NCI-H2171 (cell line): Measurements from ENCODE around the gene SDSL.

Source experiments
- DNase-seq: peaks from one replicate; lab custom pipeline; 2025; lab: John Stamatoyannopoulos, UW

The SDSL gene

DNA sequence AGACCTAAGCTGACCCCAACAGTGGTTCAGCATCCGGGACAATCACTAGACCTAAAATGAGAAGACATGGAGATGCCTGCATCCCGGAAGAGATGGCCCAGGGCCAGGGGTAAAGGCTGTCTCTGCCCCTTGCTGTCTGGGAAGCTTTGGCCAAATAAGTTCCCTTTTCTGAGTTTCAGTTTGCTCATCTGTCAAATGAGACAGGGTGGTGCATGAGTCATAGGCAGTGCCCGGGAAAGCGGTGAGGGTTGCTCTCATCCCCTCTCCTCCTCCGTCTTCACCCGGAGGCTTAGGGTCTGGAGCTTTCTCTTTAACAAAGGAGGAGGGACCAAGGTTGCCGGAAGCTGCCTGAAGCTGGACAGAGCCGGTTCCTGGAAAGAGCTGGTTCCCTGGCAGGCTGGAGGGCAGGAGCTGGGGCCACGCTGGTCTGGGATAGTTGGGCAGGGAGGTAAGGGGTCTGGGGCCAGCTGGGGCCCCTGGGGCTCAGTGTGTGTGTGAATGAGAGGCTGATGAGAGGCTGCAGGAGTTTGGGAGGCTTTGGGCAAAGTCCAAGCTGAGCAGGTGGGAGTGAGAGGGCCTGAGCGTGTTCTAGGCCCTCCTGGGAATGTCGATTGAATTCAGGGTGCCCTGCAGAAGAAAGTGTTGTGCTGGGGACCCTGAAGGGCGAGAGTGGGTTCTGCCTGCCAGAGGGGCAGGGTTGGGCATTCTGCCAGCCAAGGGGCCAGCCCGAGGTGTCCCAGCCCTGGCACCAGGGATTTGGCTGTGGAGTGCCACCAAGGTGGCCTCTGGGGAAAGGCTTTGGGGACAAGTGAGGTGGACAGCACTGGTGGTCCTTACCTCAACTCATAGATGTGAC lies at the start of gene SDSL:
SDSL (plus strand) TSS at position 351 of the 856 bp plus-strand sequence. CDS start 5,603 bp downstream, outside the sequence.
- DNase-seq = no peak

GRCh38 chr12:113373440-113373839 lies 48.7 kb upstream of the SDSL start:
- DNase-seq = no peak

DNA sequence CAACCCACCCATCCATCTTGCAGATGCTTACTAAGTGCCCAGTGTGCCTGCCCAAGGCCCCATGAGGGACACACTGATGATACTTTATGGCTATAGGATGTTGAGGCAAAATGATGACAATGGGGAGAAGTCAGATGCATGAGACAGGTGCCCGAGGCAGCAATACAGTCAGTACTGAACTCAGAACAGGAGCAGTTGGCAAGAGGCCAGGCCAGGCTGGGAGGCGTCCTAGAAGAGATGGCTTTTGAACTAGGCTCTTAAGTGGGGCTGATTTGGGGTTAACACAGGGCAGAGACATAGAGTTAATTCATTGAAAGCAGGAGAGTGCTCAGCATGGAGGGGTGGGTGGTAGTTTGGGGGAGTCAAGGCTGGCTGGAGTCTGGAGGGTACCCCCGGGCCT lies 48.2 kb upstream of the SDSL start:
- DNase-seq = no peak

DNA sequence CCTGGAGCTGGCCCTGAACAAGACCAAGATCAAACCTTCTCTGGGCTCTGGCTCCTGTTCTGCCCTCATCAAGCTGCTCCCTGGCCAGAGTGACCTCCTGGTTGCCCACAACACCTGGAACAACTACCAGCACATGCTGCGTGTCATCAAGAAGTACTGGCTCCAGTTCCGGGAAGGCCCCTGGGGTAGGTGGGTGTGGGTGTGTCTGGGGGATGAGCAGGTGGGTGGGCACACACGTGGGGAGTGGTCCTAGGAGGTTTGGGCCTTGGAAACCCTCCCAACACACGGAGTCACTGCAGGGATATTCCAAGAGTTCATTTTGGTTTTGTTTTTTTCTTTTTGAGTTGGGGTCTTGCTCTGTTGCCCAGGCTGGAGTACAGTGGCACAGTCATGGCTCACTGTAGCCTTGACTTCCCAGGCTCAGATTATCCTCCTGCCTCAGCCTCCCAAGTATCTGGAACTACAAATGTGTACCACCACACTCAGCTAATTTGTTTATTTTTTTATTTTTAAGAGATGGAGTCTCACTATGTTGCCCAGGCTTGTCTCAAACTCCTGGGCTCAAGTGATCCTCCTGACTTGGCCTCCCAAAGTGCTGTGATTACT lies 47.3 kb upstream of the SDSL start:
- no peak for DNase-seq

GRCh38 chr12:113378291-113378690 lies 43.9 kb upstream of the SDSL start:
- no peak for DNase-seq

GRCh38 chr12:113381220-113381619 lies 41.0 kb upstream of the SDSL start:
- DNase-seq = no peak

DNA sequence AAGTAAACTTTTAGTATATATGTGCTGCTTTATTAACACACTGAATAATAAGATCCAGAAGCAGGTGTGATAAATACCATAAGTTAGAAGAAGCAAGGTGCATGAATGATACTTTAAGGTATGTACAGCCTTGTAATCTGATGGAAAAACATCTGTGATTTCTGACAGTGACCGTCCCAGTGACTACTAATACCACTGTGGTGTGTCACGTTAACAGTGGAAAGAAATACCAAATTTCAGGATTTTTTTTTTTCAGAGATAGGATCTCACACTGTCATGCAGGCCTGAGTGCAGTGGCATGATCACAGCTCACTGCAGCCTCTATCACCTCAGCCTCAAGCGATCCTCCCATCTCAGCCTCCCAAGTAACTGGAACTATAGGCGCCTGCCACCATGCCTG lies 40.0 kb upstream of the SDSL start:
- DNase-seq = no peak

DNA sequence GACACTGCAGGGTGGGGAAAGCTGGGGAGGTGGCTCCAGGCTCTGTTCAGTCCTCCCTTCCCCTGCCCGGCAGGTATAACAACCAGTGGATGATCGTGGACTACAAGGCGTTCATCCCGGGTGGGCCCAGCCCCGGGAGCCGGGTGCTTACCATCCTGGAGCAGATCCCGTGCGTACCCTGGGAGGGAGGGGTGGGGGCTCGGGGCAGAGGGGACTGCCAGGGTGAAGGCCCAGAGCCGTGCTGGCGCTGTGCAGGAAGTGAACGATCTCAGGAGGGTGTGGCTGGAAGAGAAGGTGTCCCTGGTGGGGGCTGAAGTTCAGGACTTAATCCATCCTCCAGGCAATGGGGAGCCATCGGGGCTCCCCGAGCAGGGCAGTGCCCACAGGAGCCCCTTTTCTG lies 37.4 kb upstream of the SDSL start:
- no peak for DNase-seq

- DNase-seq = no peak
Measured at GRCh38 chr12:113385282-113385882, 36.8 kb upstream of the SDSL start.

- no peak for DNase-seq
Measured at GRCh38 chr12:113386866-113387566, 35.2 kb upstream of the SDSL start.

DNA sequence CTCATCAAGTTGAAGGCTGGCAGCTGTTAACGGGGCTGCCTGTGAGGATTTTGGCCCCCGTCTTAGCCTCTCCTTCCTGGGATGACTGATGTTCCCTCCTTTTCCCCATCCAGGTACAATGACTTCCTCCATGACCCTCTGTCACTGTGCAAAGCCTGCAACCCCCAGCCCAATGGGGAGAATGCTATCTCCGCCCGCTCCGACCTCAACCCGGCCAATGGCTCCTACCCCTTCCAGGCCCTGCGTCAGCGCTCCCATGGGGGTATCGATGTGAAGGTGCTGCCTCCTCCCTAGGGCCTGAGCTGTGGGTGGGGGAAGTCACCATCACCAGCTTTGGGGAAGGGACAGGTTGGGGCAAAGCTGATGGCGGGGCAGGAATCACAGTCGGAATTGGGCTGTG lies 34.5 kb upstream of the SDSL start:
- DNase-seq = no peak

GRCh38 chr12:113388351-113388750 lies 33.8 kb upstream of the SDSL start:
- no peak for DNase-seq

GRCh38 chr12:113390064-113391043 lies 31.8 kb upstream of the SDSL start:
- no peak for DNase-seq

- no peak for DNase-seq
Measured at GRCh38 chr12:113391145-113391544, 31.0 kb upstream of the SDSL start.

GRCh38 chr12:113391650-113392337 lies 30.4 kb upstream of the SDSL start:
- no peak for DNase-seq

GRCh38 chr12:113392520-113392919 lies 29.7 kb upstream of the SDSL start:
- no peak for DNase-seq

- DNase-seq = no peak
Measured at GRCh38 chr12:113392988-113393579, 29.1 kb upstream of the SDSL start.

DNA sequence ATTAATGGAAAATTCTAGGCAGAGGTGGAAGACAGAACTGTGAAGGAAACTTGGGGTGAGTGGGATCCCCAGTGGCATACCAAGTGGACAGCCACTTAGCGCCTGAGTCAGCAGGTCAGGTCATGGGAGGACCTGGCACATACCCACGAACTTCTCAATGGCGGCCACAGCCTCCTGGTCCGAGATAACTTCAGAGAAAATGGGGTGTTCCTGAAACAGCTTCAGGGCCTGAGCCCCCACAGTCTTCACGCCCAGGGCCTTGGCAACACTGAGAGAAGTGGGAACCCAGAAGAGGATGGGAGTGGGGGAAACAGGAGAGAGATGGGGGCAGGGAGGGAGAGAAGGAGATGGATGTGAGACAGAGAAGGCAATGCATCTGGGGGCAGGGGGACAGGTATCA lies 28.4 kb upstream of the SDSL start:
- DNase-seq = no peak

DNA sequence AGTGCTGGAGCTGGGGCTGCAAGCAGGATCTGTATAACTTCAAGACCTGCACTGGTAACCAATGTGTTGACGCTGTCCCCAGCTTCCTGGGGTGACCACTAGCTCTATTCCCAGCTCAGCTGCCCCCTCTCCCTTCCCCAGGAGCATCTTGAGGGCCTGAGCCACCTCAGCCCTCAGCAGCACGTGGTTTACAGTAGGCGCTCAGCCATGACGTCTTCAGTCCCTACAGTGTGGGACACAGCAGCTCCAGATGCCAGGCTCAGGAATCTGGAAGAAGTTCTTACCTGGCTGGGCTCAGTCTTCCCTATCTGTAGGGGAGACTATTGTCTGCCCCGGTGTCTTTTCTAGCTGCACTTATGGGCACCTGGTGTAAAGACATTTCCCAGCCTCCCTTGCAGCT lies 27.1 kb upstream of the SDSL start:
- no peak for DNase-seq

DNA sequence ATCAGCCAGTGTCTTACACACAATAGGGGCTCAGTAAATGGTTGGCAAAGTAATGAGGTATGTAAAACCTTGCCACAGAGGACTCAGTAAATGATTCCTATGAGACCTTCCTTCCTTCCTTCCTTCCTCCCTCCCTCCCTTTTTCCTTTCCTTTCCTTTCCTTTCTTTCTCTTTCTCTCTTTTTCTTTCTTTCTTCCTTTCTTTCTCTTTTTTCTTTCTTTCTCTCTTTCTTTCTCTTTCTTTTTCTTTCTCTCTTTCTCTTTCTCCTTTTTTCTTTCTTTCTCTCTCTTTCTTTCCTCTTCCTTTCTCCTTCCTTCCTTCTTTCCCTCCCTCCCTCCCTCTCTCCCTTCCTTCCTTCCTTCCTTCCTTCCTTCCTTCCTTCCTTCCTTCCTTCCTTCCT lies 26.0 kb upstream of the SDSL start:
- DNase-seq = no peak
